K562 (cell line): Measurements from ENCODE around the gene RNF168. TPM values are rescaled to one million over a fixed set of nuclear protein-coding genes. Genes with fewer than 3 reads are reported as not detected.

Source experiments
- ATAC-seq: fragments of 200-7000 bp; cut with Tn5 transposase; 3 replicates; pipeline ENCODE4 v1.9.1; 2020; ENCODE audit warnings: moderate library complexity
- BruUV-seq: library from RNA; stranded (reverse); fragments of 400-500 nt; replicated peaks from 2 replicates; lab custom pipeline; 2021; lab: Mats Ljungman, UMichigan
- CTCF ChIA-PET: fragments of 300-600 bp; formaldehyde crosslinking; extraction: SDS; loops from one replicate; lab custom pipeline; 2021; ENCODE audit warnings: low intra/inter-chr PET ratio; lab: Yijun Ruan, JAX
- POLR2A ChIA-PET: fragments of 300-600, 350-650 bp; sonication (Branson Sonifier 250); formaldehyde crosslinking; extraction: SDS; loops from one replicate; lab custom pipeline; 2021; ENCODE audit warnings: antibody characterized with exemption, inconsistent platforms; lab: Yijun Ruan, JAX
- DNase-seq, 4 experiments: peaks; one replicate each; pipeline versions ENCODE4 v3.0.0 to v3.0.0-alpha.2; 2011 to 2018; ENCODE audit warnings: low spot score in 3 of 4, mixed read lengths in 3 of 4; ENCODE audit errors: extremely low read depth in 1 of 4
- FAIRE-seq: peaks from 2 replicates; lab custom pipeline; 2011; peaks lifted over from hg19 to GRCh38; lab: Jason Lieb, UNC
- H2AFZ ChIP-seq: 2 replicates; pipeline ENCODE4 v1.6.0; 2011; ENCODE audit warnings: low read depth, low read length, control low read depth, inconsistent platforms
- H3K27ac ChIP-seq: fragments of 200-600 bp; 3 replicates; pipeline ENCODE4 v1.8.0; 2011; ENCODE audit warnings: low read depth, mild to moderate bottlenecking, control low read depth, inconsistent platforms, low read length, moderate library complexity, mixed read lengths; ENCODE audit errors: extremely low read depth
- H3K27me3 ChIP-seq, 2 experiments: fragments of 300-600 bp in 1 of 2; 2 replicates in 1 of 2; 3 replicates in 1 of 2; pipeline versions ENCODE4 v1.6.0 to v1.8.0; 2011; ENCODE audit warnings: inconsistent platforms in 2 of 2, low read length in 2 of 2, mild to moderate bottlenecking in 1 of 2, mixed read lengths in 1 of 2, moderate library complexity in 1 of 2; ENCODE audit not compliant: control insufficient read depth in 2 of 2, insufficient read depth in 2 of 2
- H3K36me3 ChIP-seq: fragments of 300-600 bp; 3 replicates; pipeline ENCODE4 v1.8.0; 2011; ENCODE audit warnings: mild to moderate bottlenecking, low read length, inconsistent platforms; ENCODE audit not compliant: control insufficient read depth, insufficient read depth
- H3K4me1 ChIP-seq, 2 experiments: fragments of 200-600 bp in 1 of 2; replicated peaks in 1 of 2; 2 replicates in 1 of 2; 3 replicates in 1 of 2; pipeline versions ENCODE4 v1.5.1 to v1.8.0; 2011; ENCODE audit warnings: inconsistent platforms in 2 of 2, low read length in 2 of 2, mild to moderate bottlenecking in 1 of 2, mixed read lengths in 1 of 2, moderate library complexity in 1 of 2; ENCODE audit not compliant: control insufficient read depth in 2 of 2, insufficient read depth in 2 of 2
- H3K4me2 ChIP-seq: 2 replicates; pipeline ENCODE4 v1.6.1; 2011; ENCODE audit warnings: low read length, control low read depth, inconsistent platforms, mixed read lengths; ENCODE audit not compliant: insufficient read depth
- H3K4me3 ChIP-seq: fragments of 200-600 bp; sonication (generic), shearing (Covaris generic); 2 replicates; pipeline ENCODE4 v1.5.1; 2016; ENCODE audit warnings: control low read depth, inconsistent platforms
- H3K79me2 ChIP-seq: fragments of 200-600 bp; 3 replicates; pipeline ENCODE4 v1.8.0; 2011; ENCODE audit warnings: low read length, inconsistent platforms; ENCODE audit not compliant: control insufficient read depth, insufficient read depth
- H3K9ac ChIP-seq, 2 experiments: 2 replicates each; pipeline versions ENCODE4 v1.6.0 to v1.6.1; 2011; ENCODE audit warnings: low read depth in 2 of 2, low read length in 2 of 2, control low read depth in 1 of 2, inconsistent platforms in 1 of 2, mild to moderate bottlenecking in 1 of 2, mixed read lengths in 1 of 2; ENCODE audit not compliant: insufficient read depth in 1 of 2
- H3K9me1 ChIP-seq: one replicate; pipeline ENCODE4 v1.6.0; 2011; ENCODE audit warnings: inconsistent platforms, mild to moderate bottlenecking, low read length, moderate library complexity; ENCODE audit not compliant: control insufficient read depth, insufficient read depth
- H3K9me3 ChIP-seq: replicated peaks from 2 replicates; pipeline ENCODE4 v1.5.1; 2011; ENCODE audit warnings: low read depth, low read length, inconsistent platforms; ENCODE audit not compliant: control insufficient read depth, insufficient read depth
- H4K20me1 ChIP-seq: replicated peaks from 2 replicates; pipeline ENCODE4 v1.6.1; 2011; ENCODE audit warnings: low read length, inconsistent platforms, mixed read lengths; ENCODE audit not compliant: control insufficient read depth, insufficient read depth
- CBFA2T2 ChIP-seq: fragments of 450-650 bp; conservative IDR thresholded peaks from 2 replicates; pipeline ENCODE4 v1.6.1; 2017; ENCODE audit warnings: mild to moderate bottlenecking
- CREB1 ChIP-seq, 2 experiments: sonication (generic) in 1 of 2; formaldehyde crosslinking in 1 of 2; IDR thresholded peaks; 2 replicates each; pipeline versions ENCODE4 v1.6.1 to v1.8.0; 2012 to 2022; ENCODE audit warnings: inconsistent platforms in 1 of 2, mild to moderate bottlenecking in 1 of 2, missing genetic modification reagents in 1 of 2, moderate library complexity in 1 of 2
- CSDE1 ChIP-seq, 2 experiments: fragments of 450-650 bp; IDR thresholded peaks; 2 replicates each; pipeline ENCODE4 v1.6.1; 2016; ENCODE audit warnings: mild to moderate bottlenecking in 1 of 2
- EWSR1 ChIP-seq: fragments of 450-650 bp; IDR thresholded peaks from 2 replicates; pipeline ENCODE4 v1.6.1; 2018; ENCODE audit warnings: borderline replicate concordance, mild to moderate bottlenecking, low read depth, moderate library complexity; ENCODE audit not compliant: partially characterized antibody
- FOXK2 ChIP-seq, 2 experiments: fragments of 450-650 bp; IDR thresholded peaks in 1 of 2; conservative IDR thresholded peaks in 1 of 2; 2 replicates each; pipeline ENCODE4 v1.6.1; 2016; ENCODE audit warnings: low read depth in 2 of 2, mild to moderate bottlenecking in 1 of 2
- HDAC6 ChIP-seq: IDR thresholded peaks from 2 replicates; pipeline ENCODE4 v1.6.1; 2012; ENCODE audit warnings: low read depth, mild to moderate bottlenecking, control low read depth, inconsistent platforms, low read length, moderate library complexity
- KDM1A ChIP-seq, 2 experiments: fragments of 450-650 bp; IDR thresholded peaks; 2 replicates each; pipeline ENCODE4 v1.6.1; 2016; ENCODE audit warnings: mild to moderate bottlenecking in 2 of 2
- MEIS2 ChIP-seq: fragments of 450-650 bp; IDR thresholded peaks from 2 replicates; pipeline ENCODE4 v1.6.1; 2014; ENCODE audit warnings: mild to moderate bottlenecking; ENCODE audit not compliant: partially characterized antibody
- MNT ChIP-seq, 2 experiments: fragments of 450-650 bp; conservative IDR thresholded peaks; 2 replicates each; pipeline ENCODE4 v1.6.1; 2017; ENCODE audit warnings: mild to moderate bottlenecking in 2 of 2, moderate library complexity in 2 of 2
- MYNN ChIP-seq, 2 experiments: sonication (generic); formaldehyde crosslinking in 1 of 2; IDR thresholded peaks; 2 replicates each; pipeline versions ENCODE4 v1.5.0 to v1.6.1; 2016 to 2020; ENCODE audit warnings: antibody characterized with exemption in 1 of 2, missing genetic modification reagents in 1 of 2
- POLR3A ChIP-seq: IDR thresholded peaks from 2 replicates; pipeline ENCODE4 v1.6.1; 2011; ENCODE audit warnings: borderline replicate concordance, mild to moderate bottlenecking, moderate library complexity; ENCODE audit not compliant: insufficient read length, insufficient read depth; ENCODE audit errors: extremely low read depth
- PTBP1 ChIP-seq: fragments of 200-400 bp; formaldehyde crosslinking; IDR thresholded peaks from 2 replicates; pipeline ENCODE4 v1.6.1; 2017; ENCODE audit warnings: low read depth, low read length
- RCOR1 ChIP-seq, 2 experiments: IDR thresholded peaks; 2 replicates each; pipeline ENCODE4 v1.6.1; 2012; ENCODE audit warnings: low read depth in 2 of 2, low read length in 2 of 2, borderline replicate concordance in 1 of 2, improper control_type of control experiment in 1 of 2
- ZNF175 ChIP-seq: fragments of 200-800 bp; sonication (Bioruptor generic); IDR thresholded peaks from 2 replicates; pipeline ENCODE4 v1.6.1; 2016; ENCODE audit warnings: low read depth, mild to moderate bottlenecking, missing genetic modification characterization, missing compliant biosample characterization
- ZNF184 ChIP-seq: sonication (generic); formaldehyde crosslinking; IDR thresholded peaks from 2 replicates; pipeline ENCODE4 v1.5.0; 2020; ENCODE audit warnings: missing genetic modification reagents
- ZNF830 ChIP-seq: fragments of 250-450 bp; sonication (Bioruptor Pico); IDR thresholded peaks from 2 replicates; pipeline ENCODE4 v1.5.0; 2021; ENCODE audit warnings: mild to moderate bottlenecking
- WGBS: fragments of 100-300 bp; shearing (Covaris generic); methylation state at CpG from one replicate; pipeline ENCODE4 v1.1.6; 2016; ENCODE audit warnings: low coverage, mixed read lengths; ENCODE audit not compliant: insufficient coverage; ENCODE audit errors: missing lambda C conversion rate; 5-methylcytosine and 5-hydroxymethylcytosine counted together
- in situ Hi-C: fragments of 300-500 bp; cut with MboI; formaldehyde crosslinking; loops from 4 replicates; pipeline ENCODE4 v1.15.0; 2018; ENCODE audit warnings: inconsistent platforms, mixed read lengths
- intact Hi-C: fragments of 100-400 bp; cut with micrococcal nuclease; formaldehyde crosslinking; loops from 2 replicates; pipeline ENCODE4 v1.14.2; 2022
- polyA plus RNA-seq, 8 experiments: library from polyadenylated mRNA; depleted of rRNA in 4 of 8; stranded (reverse) in 5 of 8; unstranded in 3 of 8; fragments of >200 nt; fragmentation: Nextera tagmentation in 2 of 8; fragmentation: Illumina TruSeq in 1 of 8; extraction: Ambion mirVana in 2 of 8; extraction: Trizol in 1 of 8; gene quantifications; 2 replicates each; pipeline versions ENCODE4 v1.2.1 to v1.2.3, GENCODE V29; 2011 to 2014; ENCODE audit warnings: inconsistent platforms in 1 of 8, missing spikeins in 1 of 8
- total RNA-seq, 7 experiments: library from RNA; depleted of rRNA in 6 of 7; stranded (reverse); fragments of >200 nt in 6 of 7; fragmentation: Illumina TruSeq in 2 of 7; extraction: Trizol in 2 of 7; gene quantifications; 2 replicates each; pipeline versions ENCODE4 v1.2.1 to v1.2.3, GENCODE V29; 2011 to 2021; ENCODE audit warnings: low replicate concordance in 1 of 7
- TF ChIP-seq, protein P1 (sequence below): fragments of 450-650 bp; formaldehyde crosslinking; IDR thresholded peaks from 2 replicates; pipeline ENCODE4 v1.4.0; 2022; ENCODE audit warnings: missing genetic modification characterization
- TF ChIP-seq, protein P2 (sequence below): sonication (generic); formaldehyde crosslinking; IDR thresholded peaks from 2 replicates; pipeline ENCODE4 v1.5.0; 2020; ENCODE audit warnings: missing genetic modification reagents

Gene RNF168
- total and polyA plus RNA-seq, 9 of the 15 experiments (the other 6 are each of a cell fraction or from before 2014, with no cell fraction given): 6.0 to 32.1 (median 16.6) TPM

DNA sequence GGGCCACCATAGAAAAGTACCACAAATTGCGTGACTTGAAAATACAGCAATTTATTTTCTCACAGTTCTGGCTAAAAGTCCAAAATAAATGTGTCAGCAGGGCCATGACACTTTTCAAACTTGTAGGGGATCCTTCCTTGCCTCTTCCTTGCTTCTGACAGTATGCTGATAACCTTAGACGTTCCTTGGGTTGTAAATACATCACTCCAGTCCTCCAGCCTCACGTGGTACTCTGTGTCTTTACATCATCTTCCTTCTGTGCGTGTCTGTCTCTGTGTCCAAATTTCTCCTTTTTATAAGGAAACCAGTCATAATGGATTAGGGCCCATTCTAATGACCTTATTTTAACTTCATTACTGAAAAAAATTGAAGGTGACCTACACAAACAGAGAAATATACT is 7.4 kb downstream of the RNF168 start:
- ATAC-seq (peak; percentile 62), FAIRE-seq (peak; percentile 67), DNase-seq (peak in 2 of 4 experiments; percentile 43 to 71)
- Histone ChIP-seq H3K4me1 (peaks cover 3 to 18% of the 10 kb centered on the region in 2 experiments; a peak in 4 of 5 replicates), H4K20me1 (peaks cover 19% of the 10 kb centered on the region; the same call in 1 of the 2 replicates), H3K9me1 (no peaks in the 10 kb centered on the region), H3K4me2 (0 out of 2 replicates have a peak overlapping the region, but pooled peaks have one; percentile 11), H3K4me3 (no peak overlapping the region), H2AFZ (no peak overlapping the region), H3K27ac (no peak overlapping the region), H3K36me3 (peaks cover 67% of the 10 kb centered on the region; the same call in 2 of the 3 replicates), H3K9ac (no peak overlapping the region), H3K27me3 (no peaks in the 10 kb centered on the region), H3K79me2 (peaks cover 99% of the 10 kb centered on the region), H3K9me3 (no peaks in the 10 kb centered on the region)
- ChIA-PET POLR2A (no interaction called here), CTCF (no interaction called here)
- 30% methylated on average over 4 of the region's 4 CpGs for WGBS
- intact Hi-C loops (no loop called here), in situ Hi-C loops (no loop called here)
- BruUV-seq: no TSS peak
- TF ChIP-seq CBFA2T2 (peak; percentile 51), MEIS2 (peak; percentile 96), ZNF184 (CRISPR knock-in tag) (no peak), MNT (conservative IDR thresholded peaks at IDR 0.05) (peak; percentile 60 to 69), HDAC6 (no peak), FOXK2 (conservative IDR thresholded peaks at IDR 0.05 in 1 of 2, IDR thresholded peaks at IDR 0.05 in 1 of 2; ENCODE audit: low read depth in 2 of 2) (peak in 1 of 2 experiments; percentile 32; a peak in 1 of 4 replicates), MYNN (IDR thresholded peaks at IDR 0.05) (no peak), MYNN (CRISPR knock-in tag; IDR thresholded peaks at IDR 0.05) (no peak), POLR3A (no peak), CREB1 (IDR thresholded peaks at IDR 0.05) (no peak), CREB1 (CRISPR knock-in tag; IDR thresholded peaks at IDR 0.05) (no peak), EWSR1 (no peak), ZNF175 (CRISPR knock-in tag) (peak; percentile 71; the same call in 1 of the 2 replicates), KDM1A (IDR thresholded peaks at IDR 0.05) (peak in 1 of 2 experiments; percentile 31; a peak in 1 of 4 replicates), PTBP1 (no peak), CSDE1 (IDR thresholded peaks at IDR 0.05) (no peak), ZNF830 (CRISPR knock-in tag) (no peak), RCOR1 (IDR thresholded peaks at IDR 0.05; ENCODE audit: borderline replicate concordance in 1 of 2, low read depth in 2 of 2, low read length in 2 of 2) (peak in 1 of 2 experiments; percentile 61; a peak in 1 of 4 replicates)
- TF ChIP-seq, protein P1, sequence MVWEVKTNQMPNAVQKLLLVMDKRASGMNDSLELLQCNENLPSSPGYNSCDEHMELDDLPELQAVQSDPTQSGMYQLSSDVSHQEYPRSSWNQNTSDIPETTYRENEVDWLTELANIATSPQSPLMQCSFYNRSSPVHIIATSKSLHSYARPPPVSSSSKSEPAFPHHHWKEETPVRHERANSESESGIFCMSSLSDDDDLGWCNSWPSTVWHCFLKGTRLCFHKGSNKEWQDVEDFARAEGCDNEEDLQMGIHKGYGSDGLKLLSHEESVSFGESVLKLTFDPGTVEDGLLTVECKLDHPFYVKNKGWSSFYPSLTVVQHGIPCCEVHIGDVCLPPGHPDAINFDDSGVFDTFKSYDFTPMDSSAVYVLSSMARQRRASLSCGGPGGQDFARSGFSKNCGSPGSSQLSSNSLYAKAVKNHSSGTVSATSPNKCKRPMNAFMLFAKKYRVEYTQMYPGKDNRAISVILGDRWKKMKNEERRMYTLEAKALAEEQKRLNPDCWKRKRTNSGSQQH (CRISPR knock-in tag): no peak
- TF ChIP-seq, protein P2, sequence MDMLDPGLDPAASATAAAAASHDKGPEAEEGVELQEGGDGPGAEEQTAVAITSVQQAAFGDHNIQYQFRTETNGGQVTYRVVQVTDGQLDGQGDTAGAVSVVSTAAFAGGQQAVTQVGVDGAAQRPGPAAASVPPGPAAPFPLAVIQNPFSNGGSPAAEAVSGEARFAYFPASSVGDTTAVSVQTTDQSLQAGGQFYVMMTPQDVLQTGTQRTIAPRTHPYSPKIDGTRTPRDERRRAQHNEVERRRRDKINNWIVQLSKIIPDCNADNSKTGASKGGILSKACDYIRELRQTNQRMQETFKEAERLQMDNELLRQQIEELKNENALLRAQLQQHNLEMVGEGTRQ (CRISPR knock-in tag): peak; percentile 84
